HEK293 (cell line): ENCODE data around the gene LRP3.

ENCODE experiments used
- CTCF ChIA-PET: fragments of 350-600 bp; formaldehyde crosslinking; extraction: SDS; loops from one replicate; lab custom pipeline; 2021; ENCODE audit warnings: antibody characterized with exemption; lab: Yijun Ruan, JAX
- POLR2A ChIA-PET: fragments of 300-600 bp; formaldehyde crosslinking; extraction: SDS; loops from one replicate; lab custom pipeline; 2020; ENCODE audit warnings: antibody characterized with exemption, inconsistent platforms; lab: Yijun Ruan, JAX
- H3K27ac ChIP-seq: fragments of 200-500 bp; sonication (Bioruptor generic); 2 replicates; pipeline ENCODE4 v1.5.1; 2014; ENCODE audit warnings: low read depth, low read length, control low read depth, inconsistent platforms; ENCODE audit errors: extremely low read depth
- H3K36me3 ChIP-seq, 2 experiments: fragments of 200-500 bp in 1 of 2; sonication (Bioruptor generic) in 1 of 2; 1 replicate in 1 of 2; 2 replicates in 1 of 2; pipeline ENCODE4 v1.5.1; 2014 to 2017; ENCODE audit warnings: inconsistent platforms in 2 of 2, low read length in 2 of 2; ENCODE audit not compliant: control insufficient read depth in 2 of 2, insufficient read depth in 1 of 2
- H3K4me1 ChIP-seq: fragments of 200-500 bp; sonication (Bioruptor generic); 2 replicates; pipeline ENCODE4 v1.5.1; 2014; ENCODE audit warnings: mild to moderate bottlenecking, low read length, inconsistent platforms; ENCODE audit not compliant: control insufficient read depth, insufficient read depth
- H3K4me3 ChIP-seq: 2 replicates; pipeline ENCODE4 v1.5.1; 2011; ENCODE audit warnings: low read depth, mild to moderate bottlenecking, control low read depth, low read length, moderate library complexity
- H3K9me3 ChIP-seq: fragments of 200-500 bp; sonication (Bioruptor generic); 2 replicates; pipeline ENCODE4 v1.5.1; 2014; ENCODE audit warnings: low read depth, low read length, inconsistent platforms; ENCODE audit not compliant: control insufficient read depth, insufficient read depth
- HOXC10 ChIP-seq: sonication (generic); formaldehyde crosslinking; IDR thresholded peaks from 2 replicates; pipeline ENCODE4 v1.8.1; 2023; ENCODE audit warnings: mild to moderate bottlenecking, missing genetic modification reagents
- ZNF24 ChIP-seq: fragments of 450-650 bp; formaldehyde crosslinking; IDR thresholded peaks from 2 replicates; pipeline ENCODE4 v1.5.1; 2016; ENCODE audit warnings: missing biosample characterization, missing genetic modification characterization
- ZNF514 ChIP-seq: fragments of 450-650 bp; formaldehyde crosslinking; IDR thresholded peaks from 2 replicates; pipeline ENCODE4 v1.5.1; 2016; ENCODE audit warnings: missing biosample characterization, missing genetic modification characterization
- ZNF561 ChIP-seq: fragments of 450-650 bp; IDR thresholded peaks from 2 replicates; pipeline ENCODE4 v1.5.1; 2018; ENCODE audit warnings: missing biosample characterization, missing genetic modification characterization, borderline replicate concordance
- ZNF664 ChIP-seq: fragments of 450-650 bp; formaldehyde crosslinking; IDR thresholded peaks from 2 replicates; pipeline ENCODE4 v1.5.1; 2016; ENCODE audit warnings: missing biosample characterization, missing genetic modification characterization
- ZNF768 ChIP-seq: fragments of 450-650 bp; formaldehyde crosslinking; IDR thresholded peaks from 2 replicates; pipeline ENCODE4 v1.5.1; 2018; ENCODE audit warnings: missing biosample characterization, mild to moderate bottlenecking, missing genetic modification characterization
- ZNF792 ChIP-seq: fragments of 450-650 bp; formaldehyde crosslinking; IDR thresholded peaks from 2 replicates; pipeline ENCODE4 v1.5.1; 2016; ENCODE audit warnings: missing biosample characterization, missing genetic modification characterization
- ZSCAN16 ChIP-seq: fragments of 450-650 bp; formaldehyde crosslinking; IDR thresholded peaks from 2 replicates; pipeline ENCODE4 v1.5.1; 2016; ENCODE audit warnings: missing biosample characterization, missing genetic modification characterization
- TF ChIP-seq, protein P1 (sequence below): fragments of 450-650 bp; formaldehyde crosslinking; IDR thresholded peaks from 2 replicates; pipeline ENCODE4 v1.5.1; 2016; ENCODE audit warnings: missing biosample characterization, missing genetic modification characterization
- TF ChIP-seq, protein P2 (sequence below): fragments of 450-650 bp; formaldehyde crosslinking; IDR thresholded peaks from 2 replicates; pipeline ENCODE4 v1.5.1; 2016; ENCODE audit warnings: missing biosample characterization, missing genetic modification characterization
- TF ChIP-seq, protein P3 (sequence below): fragments of 450-650 bp; formaldehyde crosslinking; IDR thresholded peaks from 2 replicates; pipeline ENCODE4 v1.5.1; 2016; ENCODE audit warnings: missing biosample characterization, missing genetic modification characterization, borderline replicate concordance

LRP3 gene

DNA sequence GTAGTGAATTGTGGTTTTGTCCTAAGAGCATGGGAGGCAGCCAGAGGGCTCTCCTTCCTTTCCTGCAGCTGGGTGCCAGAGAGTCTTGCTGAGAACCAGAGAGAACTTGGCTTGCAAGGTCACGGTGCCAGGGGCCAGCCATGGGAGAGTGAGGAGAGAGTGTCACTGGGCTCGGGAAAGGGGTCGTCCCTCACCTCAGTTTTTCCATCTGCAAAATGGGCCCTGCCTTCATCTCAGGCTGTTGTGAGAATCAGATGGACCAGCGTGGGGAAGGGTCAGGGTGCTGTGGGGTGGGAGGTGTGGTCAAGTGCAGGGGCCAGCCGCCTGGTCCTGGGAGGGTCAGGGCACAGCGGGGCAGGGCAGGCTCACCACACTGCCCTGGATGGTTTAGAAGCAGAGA lies 7.3 kb downstream of the LRP3 start:
- Histone ChIP-seq H3K27ac (no peak overlapping the region), H3K36me3 (peaks cover 47 to 93% of the 10 kb centered on the region in 2 experiments), H3K4me1 (no peaks in the 10 kb centered on the region), H3K9me3 (no peaks in the 10 kb centered on the region), H3K4me3 (no peak overlapping the region)
- POLR2A ChIA-PET: interaction anchor here (0.6 to 1.2 kb wide), 2 partner anchors 25 to 1242 kb away, joined by 3 to 4 read pairs; no protein-coding TSS in a partner anchor
- CTCF ChIA-PET: interaction anchor here (1.3 kb wide), 1 partner anchor 21 kb away, joined by 3 read pairs; no protein-coding TSS in a partner anchor
- TF ChIP-seq ZNF24 (tag by site-specific recombination): 0 out of 2 replicates have a peak, but pooled peaks have one; percentile 44
- TF ChIP-seq, protein P1, sequence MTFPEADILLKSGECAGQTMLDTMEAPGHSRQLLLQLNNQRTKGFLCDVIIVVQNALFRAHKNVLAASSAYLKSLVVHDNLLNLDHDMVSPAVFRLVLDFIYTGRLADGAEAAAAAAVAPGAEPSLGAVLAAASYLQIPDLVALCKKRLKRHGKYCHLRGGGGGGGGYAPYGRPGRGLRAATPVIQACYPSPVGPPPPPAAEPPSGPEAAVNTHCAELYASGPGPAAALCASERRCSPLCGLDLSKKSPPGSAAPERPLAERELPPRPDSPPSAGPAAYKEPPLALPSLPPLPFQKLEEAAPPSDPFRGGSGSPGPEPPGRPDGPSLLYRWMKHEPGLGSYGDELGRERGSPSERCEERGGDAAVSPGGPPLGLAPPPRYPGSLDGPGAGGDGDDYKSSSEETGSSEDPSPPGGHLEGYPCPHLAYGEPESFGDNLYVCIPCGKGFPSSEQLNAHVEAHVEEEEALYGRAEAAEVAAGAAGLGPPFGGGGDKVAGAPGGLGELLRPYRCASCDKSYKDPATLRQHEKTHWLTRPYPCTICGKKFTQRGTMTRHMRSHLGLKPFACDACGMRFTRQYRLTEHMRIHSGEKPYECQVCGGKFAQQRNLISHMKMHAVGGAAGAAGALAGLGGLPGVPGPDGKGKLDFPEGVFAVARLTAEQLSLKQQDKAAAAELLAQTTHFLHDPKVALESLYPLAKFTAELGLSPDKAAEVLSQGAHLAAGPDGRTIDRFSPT (tag by site-specific recombination): peak; percentile 33; the same call in 1 of the 2 replicates
- TF ChIP-seq ZNF561 (tag by site-specific recombination): no peak
- TF ChIP-seq, protein P2, sequence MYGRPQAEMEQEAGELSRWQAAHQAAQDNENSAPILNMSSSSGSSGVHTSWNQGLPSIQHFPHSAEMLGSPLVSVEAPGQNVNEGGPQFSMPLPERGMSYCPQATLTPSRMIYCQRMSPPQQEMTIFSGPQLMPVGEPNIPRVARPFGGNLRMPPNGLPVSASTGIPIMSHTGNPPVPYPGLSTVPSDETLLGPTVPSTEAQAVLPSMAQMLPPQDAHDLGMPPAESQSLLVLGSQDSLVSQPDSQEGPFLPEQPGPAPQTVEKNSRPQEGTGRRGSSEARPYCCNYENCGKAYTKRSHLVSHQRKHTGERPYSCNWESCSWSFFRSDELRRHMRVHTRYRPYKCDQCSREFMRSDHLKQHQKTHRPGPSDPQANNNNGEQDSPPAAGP (tag by site-specific recombination): 0 out of 2 replicates have a peak, but pooled peaks have one; percentile 33
- TF ChIP-seq, protein P3, sequence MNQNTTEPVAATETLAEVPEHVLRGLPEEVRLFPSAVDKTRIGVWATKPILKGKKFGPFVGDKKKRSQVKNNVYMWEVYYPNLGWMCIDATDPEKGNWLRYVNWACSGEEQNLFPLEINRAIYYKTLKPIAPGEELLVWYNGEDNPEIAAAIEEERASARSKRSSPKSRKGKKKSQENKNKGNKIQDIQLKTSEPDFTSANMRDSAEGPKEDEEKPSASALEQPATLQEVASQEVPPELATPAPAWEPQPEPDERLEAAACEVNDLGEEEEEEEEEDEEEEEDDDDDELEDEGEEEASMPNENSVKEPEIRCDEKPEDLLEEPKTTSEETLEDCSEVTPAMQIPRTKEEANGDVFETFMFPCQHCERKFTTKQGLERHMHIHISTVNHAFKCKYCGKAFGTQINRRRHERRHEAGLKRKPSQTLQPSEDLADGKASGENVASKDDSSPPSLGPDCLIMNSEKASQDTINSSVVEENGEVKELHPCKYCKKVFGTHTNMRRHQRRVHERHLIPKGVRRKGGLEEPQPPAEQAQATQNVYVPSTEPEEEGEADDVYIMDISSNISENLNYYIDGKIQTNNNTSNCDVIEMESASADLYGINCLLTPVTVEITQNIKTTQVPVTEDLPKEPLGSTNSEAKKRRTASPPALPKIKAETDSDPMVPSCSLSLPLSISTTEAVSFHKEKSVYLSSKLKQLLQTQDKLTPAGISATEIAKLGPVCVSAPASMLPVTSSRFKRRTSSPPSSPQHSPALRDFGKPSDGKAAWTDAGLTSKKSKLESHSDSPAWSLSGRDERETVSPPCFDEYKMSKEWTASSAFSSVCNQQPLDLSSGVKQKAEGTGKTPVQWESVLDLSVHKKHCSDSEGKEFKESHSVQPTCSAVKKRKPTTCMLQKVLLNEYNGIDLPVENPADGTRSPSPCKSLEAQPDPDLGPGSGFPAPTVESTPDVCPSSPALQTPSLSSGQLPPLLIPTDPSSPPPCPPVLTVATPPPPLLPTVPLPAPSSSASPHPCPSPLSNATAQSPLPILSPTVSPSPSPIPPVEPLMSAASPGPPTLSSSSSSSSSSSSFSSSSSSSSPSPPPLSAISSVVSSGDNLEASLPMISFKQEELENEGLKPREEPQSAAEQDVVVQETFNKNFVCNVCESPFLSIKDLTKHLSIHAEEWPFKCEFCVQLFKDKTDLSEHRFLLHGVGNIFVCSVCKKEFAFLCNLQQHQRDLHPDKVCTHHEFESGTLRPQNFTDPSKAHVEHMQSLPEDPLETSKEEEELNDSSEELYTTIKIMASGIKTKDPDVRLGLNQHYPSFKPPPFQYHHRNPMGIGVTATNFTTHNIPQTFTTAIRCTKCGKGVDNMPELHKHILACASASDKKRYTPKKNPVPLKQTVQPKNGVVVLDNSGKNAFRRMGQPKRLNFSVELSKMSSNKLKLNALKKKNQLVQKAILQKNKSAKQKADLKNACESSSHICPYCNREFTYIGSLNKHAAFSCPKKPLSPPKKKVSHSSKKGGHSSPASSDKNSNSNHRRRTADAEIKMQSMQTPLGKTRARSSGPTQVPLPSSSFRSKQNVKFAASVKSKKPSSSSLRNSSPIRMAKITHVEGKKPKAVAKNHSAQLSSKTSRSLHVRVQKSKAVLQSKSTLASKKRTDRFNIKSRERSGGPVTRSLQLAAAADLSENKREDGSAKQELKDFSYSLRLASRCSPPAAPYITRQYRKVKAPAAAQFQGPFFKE (tag by site-specific recombination): no peak
- TF ChIP-seq ZNF792 (tag by site-specific recombination): no peak
- TF ChIP-seq, all 188 proteins: peak for 3

DNA sequence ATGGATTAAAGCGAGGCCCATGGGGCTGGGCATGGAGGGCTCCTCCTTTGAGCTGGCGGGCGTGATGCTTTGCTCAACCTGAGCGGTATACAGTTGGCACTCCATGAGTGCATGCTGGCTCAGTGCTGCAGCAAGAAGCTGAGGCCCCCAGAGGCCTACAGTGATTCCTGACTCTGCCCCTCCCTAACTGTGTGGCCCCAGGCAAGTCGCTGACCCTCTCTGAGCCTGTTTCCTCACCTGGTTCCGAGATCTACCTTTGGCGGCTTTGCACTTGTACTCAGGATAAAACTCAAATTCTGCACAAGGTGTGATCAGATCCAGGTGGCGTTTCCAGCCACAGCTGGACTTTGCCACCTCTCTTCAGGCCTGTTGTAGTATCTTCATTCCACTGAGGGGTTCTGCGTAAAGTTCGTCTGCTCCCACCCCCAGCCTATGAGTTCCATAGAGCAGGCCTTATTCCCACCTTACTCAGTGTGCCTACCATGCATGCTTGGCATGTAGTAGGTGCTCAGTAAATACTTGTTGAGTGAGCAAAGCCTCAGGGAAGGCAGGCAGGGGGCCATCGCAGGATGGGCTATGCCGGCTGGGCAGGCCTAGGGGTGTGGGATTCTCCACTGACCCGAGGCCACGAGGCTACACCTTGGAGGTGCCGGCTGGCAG lies 7.9 kb downstream of the LRP3 start:
- no peak for TF ChIP-seq HOXC10 (CRISPR knock-in tag)
- 0 out of 2 replicates have a peak, but pooled peaks have one; percentile 55 for TF ChIP-seq ZSCAN16 (tag by site-specific recombination)
- peak; percentile 55; the same call in 1 of the 2 replicates for TF ChIP-seq ZNF768
- TF ChIP-seq ZNF514: no peak
- TF ChIP-seq ZNF664 (tag by site-specific recombination): peak; percentile 99
- no peaks in the 10 kb centered on the region for H3K9me3 ChIP-seq
- H3K27ac ChIP-seq: no peak overlapping the region
- ChIA-PET CTCF (interaction anchor here (0.9 kb wide), 1 partner anchor 18 kb away, joined by 3 read pairs; no protein-coding TSS in a partner anchor), POLR2A (interaction anchor here (1.2 kb wide), 1 partner anchor 25 kb away, joined by 4 read pairs; no protein-coding TSS in a partner anchor)
- no peak overlapping the region for H3K4me3 ChIP-seq
- peaks cover 44 to 88% of the 10 kb centered on the region in 2 experiments for H3K36me3 ChIP-seq
- no peaks in the 10 kb centered on the region for H3K4me1 ChIP-seq
